Choroid plexus epithelial cell (primary cell): ENCODE data around the gene VIPR1.

Experiments
- DNase-seq: peaks from one replicate; pipeline ENCODE4 v3.0.0-alpha.2; 2010; ENCODE audit warnings: low read depth
- H3K4me3 ChIP-seq: 2 replicates; pipeline ENCODE4 v1.5.1; 2011; ENCODE audit warnings: low read depth, mild to moderate bottlenecking, control low read depth, low read length, moderate library complexity
- TF ChIP-seq, protein P1 (sequence below): conservative IDR thresholded peaks from 2 replicates; pipeline ENCODE4 v1.5.1; 2011; ENCODE audit warnings: low read depth, mild to moderate bottlenecking, control low read depth, inconsistent platforms, low read length, moderate library complexity

The VIPR1 gene

GRCh38 chr3:42505128-42505848 lies 2.8 kb downstream of the VIPR1 start:
- DNase-seq, result no peak
- TF ChIP-seq, protein P1, sequence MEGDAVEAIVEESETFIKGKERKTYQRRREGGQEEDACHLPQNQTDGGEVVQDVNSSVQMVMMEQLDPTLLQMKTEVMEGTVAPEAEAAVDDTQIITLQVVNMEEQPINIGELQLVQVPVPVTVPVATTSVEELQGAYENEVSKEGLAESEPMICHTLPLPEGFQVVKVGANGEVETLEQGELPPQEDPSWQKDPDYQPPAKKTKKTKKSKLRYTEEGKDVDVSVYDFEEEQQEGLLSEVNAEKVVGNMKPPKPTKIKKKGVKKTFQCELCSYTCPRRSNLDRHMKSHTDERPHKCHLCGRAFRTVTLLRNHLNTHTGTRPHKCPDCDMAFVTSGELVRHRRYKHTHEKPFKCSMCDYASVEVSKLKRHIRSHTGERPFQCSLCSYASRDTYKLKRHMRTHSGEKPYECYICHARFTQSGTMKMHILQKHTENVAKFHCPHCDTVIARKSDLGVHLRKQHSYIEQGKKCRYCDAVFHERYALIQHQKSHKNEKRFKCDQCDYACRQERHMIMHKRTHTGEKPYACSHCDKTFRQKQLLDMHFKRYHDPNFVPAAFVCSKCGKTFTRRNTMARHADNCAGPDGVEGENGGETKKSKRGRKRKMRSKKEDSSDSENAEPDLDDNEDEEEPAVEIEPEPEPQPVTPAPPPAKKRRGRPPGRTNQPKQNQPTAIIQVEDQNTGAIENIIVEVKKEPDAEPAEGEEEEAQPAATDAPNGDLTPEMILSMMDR, result no peak
- H3K4me3 ChIP-seq, result no peak overlapping the region

- H3K4me3 ChIP-seq, result no peak overlapping the region
- TF ChIP-seq, protein P1, result no peak
- DNase-seq, result no peak
Measured at GRCh38 chr3:42505849-42506410, 3.5 kb downstream of the VIPR1 start.

DNA sequence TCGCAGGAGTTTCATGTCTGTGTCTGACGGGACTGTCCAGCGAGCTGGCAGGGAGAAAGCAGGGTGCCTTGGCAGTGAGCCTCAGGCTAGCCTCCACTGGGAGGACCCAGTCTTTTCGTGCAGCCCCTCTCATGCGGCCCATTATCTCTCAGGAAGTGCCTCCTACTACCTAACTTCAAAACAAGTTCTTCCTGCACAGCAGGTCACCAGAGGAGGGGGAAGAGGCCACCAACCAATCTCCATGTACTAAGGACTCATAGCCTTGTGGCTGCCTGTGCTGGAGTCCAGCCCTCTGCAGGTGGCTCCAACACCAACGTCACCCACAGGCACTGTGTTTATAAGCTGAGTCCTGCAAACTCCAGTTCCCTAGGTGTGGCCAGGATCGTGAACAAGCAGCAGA lies 4.8 kb downstream of the VIPR1 start:
- TF ChIP-seq, protein P1, result no peak
- DNase-seq, result no peak
- no peak overlapping the region for H3K4me3 ChIP-seq

DNA sequence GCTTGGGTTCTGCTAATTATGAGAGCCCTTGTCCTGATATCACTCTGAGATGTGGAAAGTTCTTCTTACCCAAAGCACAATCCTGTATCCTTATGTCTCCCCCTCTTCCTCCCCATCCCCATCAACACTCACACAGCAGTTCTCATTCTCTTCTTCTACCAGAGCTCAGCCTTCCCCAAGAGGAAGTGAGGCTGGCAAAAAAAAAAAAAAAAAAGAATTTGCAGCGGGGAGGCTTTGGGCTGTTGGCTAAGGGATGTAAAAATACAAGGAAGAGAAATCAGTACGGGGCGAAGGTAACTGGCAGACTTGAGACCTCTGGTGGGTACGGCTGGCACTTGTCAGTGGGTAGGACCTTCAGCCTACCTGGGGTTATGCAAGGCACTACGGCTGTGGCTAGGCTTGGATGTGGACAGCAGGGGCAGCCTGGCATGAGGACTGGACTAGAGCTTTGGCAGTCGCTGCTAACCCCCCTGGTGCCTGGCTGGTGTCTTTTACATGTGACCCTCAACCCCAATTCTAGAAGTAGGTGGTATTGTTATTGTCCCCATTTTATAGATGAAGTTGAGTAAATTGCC lies 5.4 kb downstream of the VIPR1 start:
- H3K4me3 ChIP-seq, result no peak overlapping the region
- DNase-seq, result no peak
- TF ChIP-seq, protein P1, result no peak

DNA sequence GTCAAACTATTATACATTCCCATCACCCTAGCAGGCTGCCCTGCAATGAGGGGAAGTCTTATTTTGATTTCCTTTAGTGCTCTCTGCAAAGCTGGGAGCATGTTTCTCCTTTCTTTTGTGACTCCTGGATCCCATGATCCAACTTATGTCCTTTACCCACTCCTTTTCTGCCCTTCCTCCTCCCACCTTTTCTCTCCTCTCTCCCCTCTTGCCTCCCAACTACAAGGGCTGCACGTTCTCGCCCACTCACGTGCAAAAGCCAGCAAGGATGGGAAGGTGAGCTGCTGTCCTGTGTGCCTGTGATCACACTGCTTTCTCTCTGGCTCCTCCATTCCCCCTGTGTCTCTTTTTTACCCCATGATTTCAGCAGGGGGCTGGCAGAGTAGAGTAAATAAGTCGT lies 6.1 kb downstream of the VIPR1 start:
- TF ChIP-seq, protein P1, result no peak
- H3K4me3 ChIP-seq, result no peak overlapping the region
- no peak for DNase-seq

DNA sequence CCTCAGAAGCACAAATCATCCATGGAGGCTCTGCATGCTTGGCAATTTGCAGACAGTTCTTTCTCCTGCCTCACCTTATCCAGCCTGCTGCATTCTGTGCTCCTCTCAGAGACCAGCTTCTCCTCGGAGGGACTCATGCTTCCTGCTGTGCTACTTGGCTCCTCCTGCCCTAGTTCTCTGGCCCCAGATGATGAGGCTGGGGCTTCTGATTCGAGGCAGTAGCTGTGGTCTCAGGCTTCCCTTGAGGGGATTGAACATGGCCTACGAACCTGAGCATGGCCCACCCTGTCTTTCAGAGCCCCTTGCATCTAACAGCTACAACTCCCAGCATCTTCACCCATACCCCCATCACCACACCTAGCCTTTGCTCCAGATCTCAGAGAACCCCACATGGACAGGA lies 6.7 kb downstream of the VIPR1 start:
- no peak overlapping the region for H3K4me3 ChIP-seq
- no peak for DNase-seq
- TF ChIP-seq, protein P1, result no peak

DNA sequence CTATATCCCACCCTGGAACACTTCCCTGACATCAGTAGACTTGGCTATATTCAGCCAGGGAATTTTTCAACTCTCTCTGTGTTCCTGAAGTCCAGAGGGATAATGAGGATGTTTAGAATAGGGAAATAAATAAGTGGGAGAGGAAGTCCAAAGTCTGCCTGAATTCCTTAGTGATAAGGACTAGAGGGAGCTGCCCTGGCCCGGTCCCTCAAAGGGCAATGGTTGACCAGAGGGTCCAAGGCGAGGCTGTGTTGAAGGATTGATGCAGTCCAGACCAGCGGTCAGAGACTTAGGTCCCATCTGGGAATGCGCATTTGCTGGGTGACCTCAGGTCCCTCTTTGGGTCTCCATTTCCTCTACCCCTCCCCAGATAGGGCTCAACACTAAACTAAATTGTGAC lies 7.9 kb downstream of the VIPR1 start:
- no peak overlapping the region for H3K4me3 ChIP-seq
- TF ChIP-seq, protein P1, result no peak
- no peak for DNase-seq
